ENCODE data around the gene DNAJB8. TPM values are rescaled to one million over a fixed set of nuclear protein-coding genes. Genes with fewer than 3 reads are reported as not detected.

Gene DNAJB8
- total RNA-seq, 1 experiment from 2014 or later, result not detected

- Histone ChIP-seq H3K9me2 (replicated peaks; ENCODE audit: low read length) (no peaks in the 10 kb centered on the region), H3K4me2 (ENCODE audit: low read length) (peak overlapping the region; percentile 86), H3K4me1 (ENCODE audit: insufficient read depth, low read length) (no peaks in the 10 kb centered on the region; the same call in 1 of the 2 replicates), H3K9ac (ENCODE audit: low read length) (peak overlapping the region; percentile 34; the same call in 1 of the 2 replicates), H3K27ac (ENCODE audit: low read length) (no peak overlapping the region), H2AFZ (ENCODE audit: low read length) (peak overlapping the region; percentile 74), H4K20me1 (ENCODE audit: low read length) (no peaks in the 10 kb centered on the region), H3K79me2 (ENCODE audit: low read length) (peaks cover 14% of the 10 kb centered on the region), H3K4me3 (ENCODE audit: low read length) (peak overlapping the region; percentile 65), H3K27me3 (ENCODE audit: low read length) (no peaks in the 10 kb centered on the region), H3K9me3 (ENCODE audit: low read length) (no peaks in the 10 kb centered on the region), H3F3A (ENCODE audit: low read length, unreplicated experiment) (no peaks in the 10 kb centered on the region), H3K36me3 (ENCODE audit: low read depth, low read length) (no peaks in the 10 kb centered on the region)
- intact Hi-C loops (cut with micrococcal nuclease), result loop anchor here (5.0 kb wide), 2 partner anchors 190 to 400 kb away; no protein-coding TSS in a partner anchor
- DNase-seq (peak; percentile 62), ATAC-seq (peak; percentile 49)
- BruUV-seq (replicated peaks), result no TSS peak
- TF ChIP-seq EZH2 (IDR thresholded peaks at IDR 0.05; ENCODE audit: low read length, unreplicated experiment) (no peak), CTCF (conservative IDR thresholded peaks at IDR 0.05; ENCODE audit: low read depth, low read length) (peak; percentile 59)
- CTCF ChIA-PET, result interaction anchor here (0.6 kb wide), 2 partner anchors 9 to 72 kb away, joined by 4 to 5 read pairs; no protein-coding TSS in a partner anchor
- POLR2A ChIA-PET (ENCODE audit: unreplicated experiment), result no interaction called here
Measured at GRCh38 chr3:128497305-128498126, 30.8 kb upstream of the DNAJB8 start.

- H3K36me3 ChIP-seq (ENCODE audit: low read depth, low read length), result no peaks in the 10 kb centered on the region
- H3K27me3 ChIP-seq (ENCODE audit: low read length), result no peaks in the 10 kb centered on the region
- POLR2A ChIA-PET (ENCODE audit: unreplicated experiment), result no interaction called here
- H3K4me3 ChIP-seq (ENCODE audit: low read length), result peak overlapping the region; percentile 65
- no TSS peak for BruUV-seq (replicated peaks)
- DNase-seq (no peak), ATAC-seq (no peak; the same call in 1 of the 2 replicates)
- H3K9me3 ChIP-seq (ENCODE audit: low read length), result no peaks in the 10 kb centered on the region
- CTCF ChIA-PET, result no interaction called here
- H3K9ac ChIP-seq (ENCODE audit: low read length), result peak overlapping the region; percentile 34; the same call in 1 of the 2 replicates
- no peaks in the 10 kb centered on the region for H3K9me2 ChIP-seq (replicated peaks; ENCODE audit: low read length)
- H3F3A ChIP-seq (ENCODE audit: low read length, unreplicated experiment), result no peaks in the 10 kb centered on the region
- no peaks in the 10 kb centered on the region for H4K20me1 ChIP-seq (ENCODE audit: low read length)
- TF ChIP-seq CTCF (conservative IDR thresholded peaks at IDR 0.05; ENCODE audit: low read depth, low read length), result no peak
- no peak for TF ChIP-seq EZH2 (IDR thresholded peaks at IDR 0.05; ENCODE audit: low read length, unreplicated experiment)
- no peak for TF ChIP-seq EZH2phosphoT487 (IDR thresholded peaks at IDR 0.05; ENCODE audit: borderline replicate concordance, low read length)
- no peak overlapping the region for H3K27ac ChIP-seq (ENCODE audit: low read length)
- intact Hi-C loops (cut with micrococcal nuclease), result loop anchor here (5.0 kb wide), 2 partner anchors 189 to 399 kb away; no protein-coding TSS in a partner anchor
- H3K4me1 ChIP-seq (ENCODE audit: insufficient read depth, low read length), result no peaks in the 10 kb centered on the region; the same call in 1 of the 2 replicates
- H3K79me2 ChIP-seq (ENCODE audit: low read length), result peaks cover 22% of the 10 kb centered on the region
- H2AFZ ChIP-seq (ENCODE audit: low read length), result peak overlapping the region; percentile 74; the same call in 1 of the 2 replicates
- peak overlapping the region; percentile 86 for H3K4me2 ChIP-seq (ENCODE audit: low read length)
Measured at GRCh38 chr3:128496602-128497304, 30.1 kb upstream of the DNAJB8 start.

Data from PC-3 (cell line).